Measurements from ENCODE around the gene TEKT5.

GRCh38 chr16:10693889-10694288 lies 841 bp downstream of the TEKT5 start:
- TF ChIP-seq, protein P1, sequence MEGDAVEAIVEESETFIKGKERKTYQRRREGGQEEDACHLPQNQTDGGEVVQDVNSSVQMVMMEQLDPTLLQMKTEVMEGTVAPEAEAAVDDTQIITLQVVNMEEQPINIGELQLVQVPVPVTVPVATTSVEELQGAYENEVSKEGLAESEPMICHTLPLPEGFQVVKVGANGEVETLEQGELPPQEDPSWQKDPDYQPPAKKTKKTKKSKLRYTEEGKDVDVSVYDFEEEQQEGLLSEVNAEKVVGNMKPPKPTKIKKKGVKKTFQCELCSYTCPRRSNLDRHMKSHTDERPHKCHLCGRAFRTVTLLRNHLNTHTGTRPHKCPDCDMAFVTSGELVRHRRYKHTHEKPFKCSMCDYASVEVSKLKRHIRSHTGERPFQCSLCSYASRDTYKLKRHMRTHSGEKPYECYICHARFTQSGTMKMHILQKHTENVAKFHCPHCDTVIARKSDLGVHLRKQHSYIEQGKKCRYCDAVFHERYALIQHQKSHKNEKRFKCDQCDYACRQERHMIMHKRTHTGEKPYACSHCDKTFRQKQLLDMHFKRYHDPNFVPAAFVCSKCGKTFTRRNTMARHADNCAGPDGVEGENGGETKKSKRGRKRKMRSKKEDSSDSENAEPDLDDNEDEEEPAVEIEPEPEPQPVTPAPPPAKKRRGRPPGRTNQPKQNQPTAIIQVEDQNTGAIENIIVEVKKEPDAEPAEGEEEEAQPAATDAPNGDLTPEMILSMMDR (conservative IDR thresholded peaks at IDR 0.05): no peak
- no peak for TF ChIP-seq EZH2 (IDR thresholded peaks at IDR 0.05; ENCODE audit: low read depth)

All from PC-9 (cell line).